DND-41 (cell line): ENCODE measurements around the gene KRTAP9-2.
"Not testable (repeated sequence)": the region's sequence is repeated elsewhere in the genome, so short reads cannot be mapped to it uniquely, and the experiment has no call there.

Experiments
- ATAC-seq: fragments of 200-7000 bp; cut with Tn5 transposase; 3 replicates; pipeline ENCODE4 v1.9.1; 2021; ENCODE audit warnings: low read depth; ENCODE audit not compliant: insufficient read depth
- DNase-seq: peaks from one replicate; pipeline ENCODE4 v3.0.0-alpha.2; 2020
- H2AFZ ChIP-seq: 2 replicates; pipeline ENCODE4 v1.6.0; 2012; ENCODE audit warnings: low read depth, low read length
- H3K27ac ChIP-seq: 2 replicates; pipeline ENCODE4 v1.5.1; 2012; ENCODE audit warnings: low read length, inconsistent platforms
- H3K27me3 ChIP-seq: fragments of 200-600 bp; sonication (generic); 2 replicates; pipeline ENCODE4 v1.6.0; 2012; ENCODE audit warnings: low read length, mild to moderate bottlenecking, inconsistent platforms; ENCODE audit not compliant: insufficient read depth, poor library complexity
- H3K36me3 ChIP-seq: 2 replicates; pipeline ENCODE4 v1.5.1; 2012; ENCODE audit warnings: low read length, inconsistent platforms; ENCODE audit not compliant: insufficient read depth
- H3K4me1 ChIP-seq: 2 replicates; pipeline ENCODE4 v1.5.1; 2012; ENCODE audit warnings: mild to moderate bottlenecking, low read length; ENCODE audit not compliant: insufficient read depth
- H3K4me2 ChIP-seq: 2 replicates; pipeline ENCODE4 v1.6.0; 2012; ENCODE audit warnings: mild to moderate bottlenecking, moderate library complexity, low read length, inconsistent platforms; ENCODE audit not compliant: insufficient read depth
- H3K4me3 ChIP-seq, 2 experiments: fragments of 200-600 bp in 1 of 2; shearing (Covaris generic) in 1 of 2; 2 replicates each; pipeline ENCODE4 v1.5.1; 2012 to 2016; ENCODE audit warnings: inconsistent platforms in 2 of 2, low read length in 2 of 2, mild to moderate bottlenecking in 2 of 2, low read depth in 1 of 2, moderate library complexity in 1 of 2
- H3K79me2 ChIP-seq: 2 replicates; pipeline ENCODE4 v1.6.0; 2012; ENCODE audit warnings: low read length, inconsistent platforms; ENCODE audit not compliant: insufficient read depth
- H3K9ac ChIP-seq: 2 replicates; pipeline ENCODE4 v1.6.0; 2012; ENCODE audit warnings: low read depth, mild to moderate bottlenecking, inconsistent platforms, low read length, moderate library complexity
- H3K9me3 ChIP-seq: 2 replicates; pipeline ENCODE4 v1.5.1; 2012; ENCODE audit warnings: low read length, moderate library complexity, mild to moderate bottlenecking, inconsistent platforms; ENCODE audit not compliant: insufficient read depth, severe bottlenecking
- H4K20me1 ChIP-seq: 2 replicates; pipeline ENCODE4 v1.6.0; 2012; ENCODE audit warnings: low read length; ENCODE audit not compliant: insufficient read depth
- CTCF ChIP-seq: IDR thresholded peaks from 2 replicates; pipeline ENCODE4 v1.5.1; 2012; ENCODE audit warnings: borderline replicate concordance, low read length, moderate library complexity, mild to moderate bottlenecking; ENCODE audit not compliant: poor library complexity, severe bottlenecking; ENCODE audit errors: extremely low read depth
- EZH2 ChIP-seq: IDR thresholded peaks from 3 replicates; pipeline ENCODE4 v1.6.1; 2012; ENCODE audit warnings: borderline replicate concordance, low read depth, mild to moderate bottlenecking, moderate library complexity, low read length, inconsistent platforms; ENCODE audit not compliant: severe bottlenecking

The KRTAP9-2 gene

GRCh38 chr17:41267711-41268110 is 41.3 kb downstream of the KRTAP9-2 start:
- H3K9ac ChIP-seq, result no peak overlapping the region
- H2AFZ ChIP-seq, result no peak overlapping the region
- TF ChIP-seq EZH2, result no peak
- no peak for TF ChIP-seq CTCF
- no peak overlapping the region for H3K4me3 ChIP-seq
- H3K36me3 ChIP-seq, result no peaks in the 10 kb centered on the region
- no peak for ATAC-seq
- H3K9me3 ChIP-seq, result no peaks in the 10 kb centered on the region
- H3K4me1 ChIP-seq, result no peaks in the 10 kb centered on the region
- H3K79me2 ChIP-seq, result no peaks in the 10 kb centered on the region
- no peak for DNase-seq
- H3K27ac ChIP-seq, result no peak overlapping the region
- H4K20me1 ChIP-seq, result no peaks in the 10 kb centered on the region
- no peak overlapping the region for H3K4me2 ChIP-seq
- peaks cover 10% of the 10 kb centered on the region for H3K27me3 ChIP-seq

GRCh38 chr17:41271323-41271722 is 44.9 kb downstream of the KRTAP9-2 start:
- not testable (repeated sequence) for H3K9ac ChIP-seq, H2AFZ ChIP-seq, H4K20me1 ChIP-seq, ATAC-seq, H3K27ac ChIP-seq, DNase-seq, H3K4me3 ChIP-seq, H3K4me2 ChIP-seq, H3K4me1 ChIP-seq, H3K79me2 ChIP-seq, H3K9me3 ChIP-seq, H3K27me3 ChIP-seq, H3K36me3 ChIP-seq

- TF ChIP-seq CTCF, result no peak
- no peak for TF ChIP-seq EZH2
- Histone ChIP-seq H3K4me3 (no peak overlapping the region), H3K27me3 (peaks cover 8% of the 10 kb centered on the region), H3K36me3 (no peaks in the 10 kb centered on the region), H3K4me1 (no peaks in the 10 kb centered on the region), H3K4me2 (no peak overlapping the region), H3K9ac (no peak overlapping the region), H3K9me3 (no peaks in the 10 kb centered on the region), H3K27ac (no peak overlapping the region), H3K79me2 (no peaks in the 10 kb centered on the region), H4K20me1 (peaks cover 3% of the 10 kb centered on the region; the same call in 1 of the 2 replicates), H2AFZ (no peak overlapping the region)
- no peak for DNase-seq
- ATAC-seq, result no peak
Measured at GRCh38 chr17:41271858-41272257, 45.4 kb downstream of the KRTAP9-2 start.

- H3K27me3 ChIP-seq, H3K27ac ChIP-seq, H3K79me2 ChIP-seq, H4K20me1 ChIP-seq, H3K36me3 ChIP-seq, DNase-seq, H3K9me3 ChIP-seq, H2AFZ ChIP-seq, H3K9ac ChIP-seq, H3K4me2 ChIP-seq, H3K4me1 ChIP-seq, H3K4me3 ChIP-seq, ATAC-seq: not testable (repeated sequence)
Measured at GRCh38 chr17:41275648-41276190, 49.3 kb downstream of the KRTAP9-2 start, which contains the start of gene KRTAP9-7. Gene KRTAP9-7 (plus strand): TSS chr17:41275698. CDS start chr17:41275698, 0 bp downstream.
